ENCODE measurements around the gene C5AR1. TPM values are rescaled to one million over a fixed set of nuclear protein-coding genes. Genes with fewer than 3 reads are reported as not detected.
"Not testable (repeated sequence)": the region's sequence is repeated elsewhere in the genome, so short reads cannot be mapped to it uniquely, and the experiment has no call there.

Gene C5AR1
- total RNA-seq, 6 experiments from 2014 or later, result 0.24 to 0.95 (median 0.35) TPM

DNA sequence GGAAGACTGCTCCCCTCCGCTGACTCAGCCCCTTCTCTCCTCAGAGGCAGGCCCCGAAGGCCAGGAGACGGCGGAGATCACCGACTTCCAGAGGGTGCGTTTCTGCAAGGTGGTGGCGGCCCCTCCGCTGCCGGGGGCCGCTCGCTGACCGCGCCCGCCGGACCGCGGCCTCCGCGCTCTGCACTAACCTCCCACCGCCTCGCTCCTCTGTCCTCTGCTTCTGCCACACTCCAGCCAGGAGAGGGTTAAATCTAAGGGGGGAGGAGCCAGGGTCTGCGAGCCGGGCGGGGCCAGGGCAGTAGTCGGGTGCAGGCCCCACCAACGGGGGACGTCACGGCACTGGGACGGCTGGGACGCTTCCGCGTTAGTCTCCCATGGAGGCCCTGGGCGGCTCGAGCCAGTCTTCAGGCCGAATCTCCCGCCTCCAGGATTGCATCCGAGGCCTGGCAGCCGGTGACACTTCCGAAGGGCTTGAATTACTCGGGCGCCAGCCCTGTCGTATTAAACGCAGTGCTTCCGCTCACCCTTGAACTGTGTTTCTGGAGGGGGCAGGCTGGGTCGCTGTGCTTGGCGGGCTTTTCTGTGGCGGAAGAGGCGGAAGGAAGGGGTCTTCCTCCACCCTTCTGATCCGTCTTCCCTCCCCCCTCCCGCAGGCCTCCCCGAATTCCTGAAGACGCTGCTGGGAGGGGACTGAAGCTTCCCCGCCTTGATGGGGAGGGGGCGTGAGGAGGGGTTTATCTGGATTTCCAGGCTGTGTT, 36.2 kb upstream of the C5AR1 start:
- Mint-ChIP-seq H3K27me3 (ENCODE audit: insufficient read depth) (peaks cover 5% of the 10 kb centered on the region), H3K27ac (peak overlapping the region; percentile 89), H3K4me1 (ENCODE audit: low read depth) (peaks cover 40% of the 10 kb centered on the region), H3K9me3 (no peaks in the 10 kb centered on the region), H3K4me3 (peak overlapping the region; percentile 92), H3K36me3 (ENCODE audit: low read depth) (peaks cover 22% of the 10 kb centered on the region)
- TF ChIP-seq CTCF (IDR thresholded peaks at IDR 0.05), result no peak; the same call in 1 of the 2 replicates
- peak; percentile 90 for DNase-seq

DNA sequence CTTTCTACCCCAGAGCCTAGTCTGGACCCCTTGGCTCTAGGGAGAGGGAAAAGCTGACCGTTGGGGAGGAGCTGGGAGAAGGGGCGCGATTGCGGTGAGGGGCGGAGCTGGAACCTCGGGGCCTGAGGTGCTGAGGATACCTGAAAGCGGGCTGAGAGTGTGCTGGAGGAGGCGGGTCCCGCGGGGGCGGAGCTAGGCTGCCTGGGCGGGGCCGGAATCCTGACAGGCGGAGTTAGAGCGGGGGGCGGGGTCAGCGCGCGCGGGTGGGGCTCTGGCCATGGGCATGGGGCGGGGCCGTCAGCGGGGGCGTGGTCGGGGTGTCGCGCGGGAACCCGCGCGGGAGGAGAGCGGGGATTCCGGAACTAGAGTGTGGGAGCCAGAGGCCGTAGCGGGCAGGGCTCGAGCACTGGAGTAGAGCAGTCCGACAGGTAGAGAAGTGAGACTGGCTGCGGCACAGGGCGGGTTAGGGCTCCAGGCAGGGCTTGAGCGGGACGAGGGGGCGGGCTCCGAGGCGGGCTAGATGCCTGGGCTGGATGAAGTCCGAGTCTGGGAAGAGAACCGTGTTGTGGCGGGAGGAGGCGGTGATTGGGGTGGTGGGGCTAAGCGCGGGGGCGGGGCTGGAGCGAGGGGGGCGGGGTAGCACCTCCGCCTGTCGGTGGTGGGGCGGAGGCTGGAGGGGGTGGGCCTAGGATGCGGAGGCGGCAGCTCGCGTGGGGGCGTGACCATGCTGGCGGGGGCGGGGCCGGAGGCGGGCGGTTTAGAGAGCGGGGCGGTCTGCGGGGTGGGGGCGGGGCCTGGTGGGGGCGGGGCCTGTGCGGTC, 35.4 kb upstream of the C5AR1 start, which contains the start of gene INAFM1:
TSS of gene INAFM1 (plus strand) at position 815 of the 820 bp plus-strand sequence. CDS start 35 bp downstream, outside the sequence.
- Mint-ChIP-seq H3K27me3 (ENCODE audit: insufficient read depth) (peaks cover 5% of the 10 kb centered on the region), H3K27ac (peak within 1 kb of the TSS; percentile 89), H3K9me3 (no peaks in the 10 kb centered on the region), H3K4me3 (peak within 1 kb of the TSS; percentile 92), H3K4me1 (ENCODE audit: low read depth) (peaks cover 42% of the 10 kb centered on the region), H3K36me3 (ENCODE audit: low read depth) (peaks cover 22% of the 10 kb centered on the region)
- no peak for TF ChIP-seq CTCF (IDR thresholded peaks at IDR 0.05)
- peak; percentile 90 for DNase-seq

DNA sequence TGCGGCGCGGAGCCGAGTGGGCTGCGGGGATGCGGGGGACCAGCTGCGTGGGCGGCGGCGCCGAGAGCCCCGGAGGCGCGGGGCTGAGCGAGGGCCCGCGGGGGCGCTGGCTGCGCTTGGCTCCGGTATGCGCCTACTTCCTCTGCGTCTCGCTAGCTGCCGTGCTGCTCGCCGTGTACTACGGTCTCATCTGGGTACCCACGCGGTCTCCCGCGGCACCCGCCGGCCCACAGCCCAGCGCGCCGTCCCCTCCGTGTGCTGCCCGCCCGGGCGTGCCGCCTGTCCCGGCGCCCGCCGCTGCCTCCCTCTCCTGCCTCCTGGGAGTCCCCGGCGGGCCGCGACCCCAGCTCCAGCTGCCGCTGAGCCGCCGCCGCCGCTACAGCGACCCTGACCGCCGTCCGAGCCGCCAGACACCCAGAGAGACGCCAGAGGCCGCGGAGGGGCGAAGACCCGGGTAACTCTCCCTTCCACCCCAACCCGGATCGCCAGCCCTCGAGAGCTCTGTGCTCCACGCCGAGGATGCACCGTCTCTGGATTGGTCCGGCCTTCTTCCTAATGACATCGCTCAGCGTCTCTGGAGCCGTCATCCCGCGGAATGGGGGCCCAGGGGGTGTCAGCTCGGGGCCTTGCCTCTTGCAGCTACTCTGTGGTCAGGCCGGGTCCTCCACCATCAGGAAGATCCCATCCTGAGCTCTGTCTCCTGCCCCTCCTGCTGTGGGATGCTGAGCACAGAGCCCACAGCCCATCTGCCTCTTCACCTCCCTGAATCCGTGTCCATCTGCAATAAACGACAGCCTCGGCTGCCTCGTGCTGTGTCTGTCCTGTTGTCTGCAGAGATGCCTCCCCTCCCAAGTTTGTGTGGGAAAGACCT, 34.5 kb upstream of the C5AR1 start:
- Mint-ChIP-seq H3K36me3 (ENCODE audit: low read depth) (peaks cover 20% of the 10 kb centered on the region), H3K4me1 (ENCODE audit: low read depth) (peaks cover 42% of the 10 kb centered on the region), H3K4me3 (peak overlapping the region; percentile 83), H3K9me3 (no peaks in the 10 kb centered on the region), H3K27me3 (ENCODE audit: insufficient read depth) (peaks cover 5% of the 10 kb centered on the region), H3K27ac (peak overlapping the region; percentile 74)
- DNase-seq, result no peak
- TF ChIP-seq CTCF (IDR thresholded peaks at IDR 0.05), result 0 out of 2 replicates have a peak, but pooled peaks have one; percentile 10

DNA sequence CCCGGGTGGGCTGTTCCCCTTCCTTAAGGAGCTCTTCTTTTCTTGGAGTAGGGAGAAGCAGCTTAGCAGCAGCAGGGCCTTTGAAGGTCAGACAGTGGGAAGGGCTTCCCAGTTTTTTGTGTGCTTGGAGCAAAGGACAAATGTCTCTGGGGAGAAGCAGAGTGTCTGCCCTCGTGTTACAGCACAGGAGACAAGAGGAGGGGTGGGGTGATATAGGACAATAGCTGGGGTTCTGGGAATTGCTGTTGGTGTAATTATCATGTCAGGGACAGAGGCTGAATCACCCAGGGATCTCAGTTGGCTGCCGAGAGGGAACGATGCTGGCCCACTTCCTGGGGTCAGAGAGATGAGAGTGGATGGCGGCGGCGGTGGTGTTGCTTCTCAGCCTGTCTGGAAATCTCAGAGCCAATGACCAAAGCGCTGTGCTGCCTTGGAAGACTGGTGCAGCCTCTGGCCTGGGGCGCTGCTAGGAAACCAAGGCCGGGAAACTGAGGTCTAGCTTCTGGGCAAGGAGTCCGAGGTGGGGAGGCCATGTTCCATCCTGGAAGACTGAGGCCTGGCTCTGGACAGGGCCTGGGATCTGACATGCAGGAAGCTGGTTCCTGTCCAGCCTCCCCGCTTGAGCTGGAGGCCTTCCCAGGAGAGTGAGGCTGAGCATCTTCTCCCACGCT, 33.7 kb upstream of the C5AR1 start:
- DNase-seq, result peak; percentile 33
- H3K27ac Mint-ChIP-seq, result peak overlapping the region; percentile 74
- H3K4me1 Mint-ChIP-seq (ENCODE audit: low read depth), result peaks cover 42% of the 10 kb centered on the region
- H3K4me3 Mint-ChIP-seq, result peak overlapping the region; percentile 83
- peaks cover 5% of the 10 kb centered on the region for H3K27me3 Mint-ChIP-seq (ENCODE audit: insufficient read depth)
- H3K36me3 Mint-ChIP-seq (ENCODE audit: low read depth), result peaks cover 20% of the 10 kb centered on the region
- H3K9me3 Mint-ChIP-seq, result no peaks in the 10 kb centered on the region
- TF ChIP-seq CTCF (IDR thresholded peaks at IDR 0.05), result no peak

DNA sequence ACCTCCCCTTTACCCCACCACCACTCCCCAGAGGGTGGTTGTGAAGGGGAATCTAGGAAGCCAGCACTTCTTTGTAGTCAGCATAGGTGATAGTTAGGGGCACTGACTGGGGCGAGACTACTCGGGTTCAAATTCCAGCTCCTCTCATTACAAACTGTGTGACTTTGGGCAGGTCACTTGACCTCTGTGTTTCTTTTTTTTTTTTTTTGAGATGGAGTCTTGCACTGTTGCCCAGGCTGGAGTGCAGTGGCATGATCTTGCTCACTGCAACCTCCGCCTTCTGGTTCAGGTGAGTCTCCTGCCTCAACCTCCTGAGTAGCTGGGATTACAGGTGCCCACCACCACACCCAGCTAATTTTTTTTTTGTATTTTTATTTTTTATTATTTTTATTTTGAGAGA, 33.1 kb upstream of the C5AR1 start:
- H3K4me3 Mint-ChIP-seq; H3K27me3 Mint-ChIP-seq (ENCODE audit: insufficient read depth); H3K27ac Mint-ChIP-seq; DNase-seq; H3K9me3 Mint-ChIP-seq: not testable (repeated sequence)
- peaks cover 42% of the 10 kb centered on the region for H3K4me1 Mint-ChIP-seq (ENCODE audit: low read depth)
- peaks cover 20% of the 10 kb centered on the region for H3K36me3 Mint-ChIP-seq (ENCODE audit: low read depth)

All from HFFc6 (cell line).